Heart right ventricle (tissue), 16 donors: ENCODE data around the gene RALGAPA1. TPM values are rescaled to one million over a fixed set of nuclear protein-coding genes. Genes with fewer than 3 reads are reported as not detected.

ENCODE experiments used
- ATAC-seq, 8 donors: fragments of 200-7000 bp; cut with Tn5 transposase; one replicate each; pipeline ENCODE4 v1.9.1; 2020; ENCODE audit warnings: mild to moderate bottlenecking in 8 of 8, moderate library complexity in 8 of 8, moderate number of reproducible peaks in 1 of 8
- DNase-seq, 2 donors: peaks; one replicate each; pipeline ENCODE4 v3.0.0-alpha.2; 2020
- H3K27ac ChIP-seq, 10 donors: fragments of 200-600 bp; sonication (generic) in 2 of 10; one replicate each; pipeline versions ENCODE4 v1.5.0 to v1.8.0; 2020 to 2022; ENCODE audit warnings: mild to moderate bottlenecking in 3 of 10
- H3K27me3 ChIP-seq, 7 donors: fragments of 200-600 bp; one replicate each; pipeline ENCODE4 v1.8.0; 2021 to 2022; ENCODE audit warnings: mild to moderate bottlenecking in 2 of 7
- H3K36me3 ChIP-seq, 9 donors: fragments of 200-600 bp; sonication (generic) in 1 of 9; one replicate each; pipeline versions ENCODE4 v1.5.0 to v1.8.0; 2020 to 2022; ENCODE audit warnings: mild to moderate bottlenecking in 2 of 9
- H3K4me1 ChIP-seq, 9 donors: fragments of 200-600 bp; sonication (generic) in 1 of 9; one replicate each; pipeline versions ENCODE4 v1.5.0 to v1.8.0; 2020 to 2022; ENCODE audit warnings: mild to moderate bottlenecking in 4 of 9
- H3K4me3 ChIP-seq, 10 donors: fragments of 200-600 bp; sonication (generic) in 2 of 10; one replicate each; pipeline versions ENCODE4 v1.5.0 to v1.8.0; 2020 to 2022; ENCODE audit warnings: mild to moderate bottlenecking in 7 of 10, moderate library complexity in 2 of 10
- H3K9me3 ChIP-seq, 11 donors: fragments of 200-600 bp in 10 of 11; sonication (generic) in 2 of 11; one replicate each; pipeline versions ENCODE4 v1.5.0 to v1.8.0; 2013 to 2022; ENCODE audit warnings: mild to moderate bottlenecking in 2 of 11, control low read depth in 1 of 11, moderate library complexity in 1 of 11
- WGBS, 2 donors: extraction: QIAGEN DNeasy Blood & Tissue Kit; methylation state at CpG; one replicate each; pipeline ENCODE4 v1.1.7; 2013; ENCODE audit warnings: inconsistent platforms in 1 of 2; 5-methylcytosine and 5-hydroxymethylcytosine counted together
- intact Hi-C, 10 donors: fragments of 100-400 bp; cut with DNase I; formaldehyde crosslinking; loops; one replicate each; pipeline versions ENCODE4 v1.11.1 to v1.14.2; 2022
- polyA plus RNA-seq, 2 donors: library from polyadenylated mRNA; stranded (reverse); fragments of 200-250 nt; gene quantifications; one replicate each; pipeline ENCODE4 v1.2.3, GENCODE V29; 2013
- total RNA-seq, 10 donors: library from RNA; stranded (reverse); fragmentation: NEBNext Ultra II Directional in 3 of 10; extraction: Animal tissue kit (Norgen Biotek cat#: 25700) in 3 of 10; gene quantifications; one replicate each; pipeline versions ENCODE4 v1.2.1 to v1.2.4, GENCODE V29; 2021 to 2023
- TF ChIP-seq, protein P1 (sequence below), 9 donors: fragments of 200-600 bp; sonication (generic) in 2 of 9; IDR thresholded peaks; one replicate each; pipeline versions ENCODE4 v1.5.0 to v1.8.0; 2021 to 2022; ENCODE audit warnings: antibody characterized with exemption in 9 of 9, mild to moderate bottlenecking in 5 of 9, moderate library complexity in 1 of 9
- donor health status: Arrhythmogenic right ventricular cardiomyopathy.
- donor health status: ischemic (EF 13 %, LVEDD 7.1; RV severe dilation, severe dysfunction).
- donor health status: healthy with polysubstance abuse.
- donor health status: DM: no; HTN: yes; CAD: no.
- donor health status: DM: no; HTN: no; CAD: no.
- donor health status: ischemic (EF 25% LVEDD 6.9; RV normal size, moderate dysfunction).
- donor health status: ischemic (EF 25% LVEDD 5.7; RV mildly dilated, moderate dysfunction).
- donor health status: healthy.
- donor health status: DM: yes; HTN: yes; CAD: no.
- donor health status: Ischemic cardiomyopathy.
- donor health status: ischemic (EF 35%, LVEDD 5.7; RV mildly dilated, moderate dysfunction).
- donor health status: nonischemic (EF 11% LVEDD 7.7; RV severe dilation, severe dysfunction).
- donor health status: DM: yes; HTN: yes; CAD: no.
- donor health status: PGD.
- donor health status: ischemic (EF 29% LVEDD 5.4; RV normal size, mild dysfunction).
- donor health status: nonischemic (EF 23%, LVEDD 6.1; RV moderate dilation, normal function).

The RALGAPA1 gene
- total and polyA plus RNA-seq, 12 donors, result 7.9 to 43.6 (median 35.3) TPM

DNA sequence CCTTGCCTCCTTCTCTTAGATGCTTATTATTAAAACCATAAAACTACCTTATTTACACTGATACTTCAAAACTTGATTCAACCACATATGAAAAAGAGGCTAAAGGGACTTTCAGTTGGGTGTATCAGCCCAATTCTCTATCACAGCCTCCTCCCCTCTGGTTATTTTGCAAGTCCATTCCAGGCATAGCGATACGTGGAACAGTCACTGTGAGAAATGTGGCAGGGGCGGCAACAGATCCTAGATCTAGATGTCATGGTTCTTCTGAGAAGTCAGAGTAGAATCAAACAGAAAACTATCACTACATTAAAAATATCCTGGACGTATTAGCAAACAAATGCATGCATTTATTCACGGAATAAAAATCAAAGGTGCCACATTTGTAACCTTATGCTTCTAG is 83.2 kb downstream of the RALGAPA1 start:
- peaks cover 0 to 88% (median 17%) of the 10 kb centered on the region in 9 donors for H3K36me3 ChIP-seq

DNA sequence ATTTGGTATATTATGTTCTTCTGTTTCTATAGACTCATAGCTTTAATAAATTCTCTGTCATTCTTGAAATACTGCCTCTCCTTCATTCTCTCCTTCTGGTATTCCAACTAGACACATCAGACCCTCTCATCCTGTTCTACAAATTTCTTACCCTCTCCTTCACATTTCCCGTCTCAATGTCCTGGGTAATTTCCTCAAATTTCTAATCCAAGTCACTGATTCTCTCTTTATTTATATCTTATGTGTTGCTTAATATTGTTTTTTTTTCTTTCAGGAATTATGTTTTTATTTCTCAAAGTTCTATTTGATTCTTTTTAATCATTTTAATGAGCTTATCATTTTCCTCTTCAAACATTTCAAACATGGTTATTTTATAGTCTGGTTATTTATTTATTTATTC is 94.0 kb downstream of the RALGAPA1 start:
- no peaks in the 10 kb centered on the region for H3K9me3 ChIP-seq
- intact Hi-C loops, result no loop called here
- ATAC-seq, result no peak
- no peak overlapping the region for H3K27ac ChIP-seq
- TF ChIP-seq, protein P1, sequence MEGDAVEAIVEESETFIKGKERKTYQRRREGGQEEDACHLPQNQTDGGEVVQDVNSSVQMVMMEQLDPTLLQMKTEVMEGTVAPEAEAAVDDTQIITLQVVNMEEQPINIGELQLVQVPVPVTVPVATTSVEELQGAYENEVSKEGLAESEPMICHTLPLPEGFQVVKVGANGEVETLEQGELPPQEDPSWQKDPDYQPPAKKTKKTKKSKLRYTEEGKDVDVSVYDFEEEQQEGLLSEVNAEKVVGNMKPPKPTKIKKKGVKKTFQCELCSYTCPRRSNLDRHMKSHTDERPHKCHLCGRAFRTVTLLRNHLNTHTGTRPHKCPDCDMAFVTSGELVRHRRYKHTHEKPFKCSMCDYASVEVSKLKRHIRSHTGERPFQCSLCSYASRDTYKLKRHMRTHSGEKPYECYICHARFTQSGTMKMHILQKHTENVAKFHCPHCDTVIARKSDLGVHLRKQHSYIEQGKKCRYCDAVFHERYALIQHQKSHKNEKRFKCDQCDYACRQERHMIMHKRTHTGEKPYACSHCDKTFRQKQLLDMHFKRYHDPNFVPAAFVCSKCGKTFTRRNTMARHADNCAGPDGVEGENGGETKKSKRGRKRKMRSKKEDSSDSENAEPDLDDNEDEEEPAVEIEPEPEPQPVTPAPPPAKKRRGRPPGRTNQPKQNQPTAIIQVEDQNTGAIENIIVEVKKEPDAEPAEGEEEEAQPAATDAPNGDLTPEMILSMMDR (IDR thresholded peaks at IDR 0.05), result no peak
- no peaks in the 10 kb centered on the region for H3K4me1 ChIP-seq
- peaks cover 0 to 100% (median 24%) of the 10 kb centered on the region in 9 donors for H3K36me3 ChIP-seq
- no peaks in the 10 kb centered on the region for H3K27me3 ChIP-seq
- no peak for DNase-seq
- H3K4me3 ChIP-seq, result no peak overlapping the region
- 94 to 95% methylated on average over 1 of the region's 1 CpG for WGBS, 2 donors

More for the DNA sequence above, 83.2 kb downstream of the RALGAPA1 start:
- DNase-seq, result no peak
- H3K27me3 ChIP-seq, result no peaks in the 10 kb centered on the region
- no peak for ATAC-seq
- 98% methylated on average over 5 of the region's 5 CpGs for WGBS, 2 donors
- no peaks in the 10 kb centered on the region for H3K9me3 ChIP-seq
- no peak overlapping the region for H3K27ac ChIP-seq
- TF ChIP-seq, protein P1 (IDR thresholded peaks at IDR 0.05), result no peak
- intact Hi-C loops, result no loop called here
- no peak overlapping the region for H3K4me3 ChIP-seq
- no peaks in the 10 kb centered on the region for H3K4me1 ChIP-seq

DNA sequence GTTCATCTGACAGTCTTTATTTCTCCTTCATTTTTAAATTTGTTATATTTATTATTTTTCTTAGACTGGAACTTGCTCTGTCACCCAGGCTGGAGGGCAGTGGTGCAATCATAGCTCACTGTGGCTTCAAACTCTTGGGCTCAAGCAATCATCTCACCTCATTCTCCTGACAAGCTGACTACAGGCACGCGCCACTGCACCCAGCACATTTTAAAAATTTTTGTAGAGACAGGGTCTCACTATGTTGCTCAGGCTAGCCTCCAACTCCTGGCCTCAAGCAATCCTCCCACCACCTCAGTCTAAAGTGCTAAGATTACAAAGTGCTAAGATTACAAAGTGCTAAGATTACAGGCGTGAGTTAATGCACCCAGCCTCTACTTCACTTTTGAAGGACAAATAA is 96.6 kb downstream of the RALGAPA1 start:
- H3K4me1 ChIP-seq, result no peaks in the 10 kb centered on the region
- intact Hi-C loops, result no loop called here
- WGBS, 2 donors, result 76 to 85% methylated on average over 3 of the region's 3 CpGs
- H3K27me3 ChIP-seq, result no peaks in the 10 kb centered on the region
- H3K36me3 ChIP-seq, result peaks cover 0 to 97% (median 18%) of the 10 kb centered on the region in 9 donors
- no peaks in the 10 kb centered on the region for H3K9me3 ChIP-seq
- DNase-seq, result no peak
- TF ChIP-seq, protein P1 (IDR thresholded peaks at IDR 0.05), result no peak
- no peak overlapping the region for H3K27ac ChIP-seq
- no peak for ATAC-seq
- no peak overlapping the region for H3K4me3 ChIP-seq

DNA sequence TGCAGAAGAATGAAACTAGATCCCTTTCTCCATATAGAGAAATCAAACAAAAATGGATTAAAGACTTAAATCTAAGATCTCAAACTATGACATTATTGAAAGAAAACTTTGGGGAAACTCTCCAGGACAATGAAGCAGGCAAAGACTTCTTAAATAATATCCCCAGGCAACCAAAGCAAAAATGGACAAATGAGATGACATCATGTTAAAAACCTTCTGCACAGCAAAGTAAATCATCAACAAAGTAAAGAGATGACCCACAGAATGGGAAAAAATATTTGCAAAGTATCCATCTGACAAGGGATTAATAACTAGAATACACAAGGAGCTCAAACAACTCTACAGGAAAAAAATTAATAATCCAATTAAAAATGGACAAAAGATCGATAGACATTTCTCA is 101.0 kb downstream of the RALGAPA1 start:
- TF ChIP-seq, protein P1 (IDR thresholded peaks at IDR 0.05), result no peak
- peaks cover 0 to 78% (median 6%) of the 10 kb centered on the region in 9 donors for H3K36me3 ChIP-seq
- H3K4me3 ChIP-seq, result no peak overlapping the region
- DNase-seq, result no peak
- H3K9me3 ChIP-seq, result no peaks in the 10 kb centered on the region
- H3K27me3 ChIP-seq, result no peaks in the 10 kb centered on the region
- H3K4me1 ChIP-seq, result no peaks in the 10 kb centered on the region
- no peak for ATAC-seq
- intact Hi-C loops, result no loop called here
- no peak overlapping the region for H3K27ac ChIP-seq
- 95 to 100% methylated on average over 1 of the region's 1 CpG for WGBS, 2 donors
